LNCaP clone FGC (cell line): ENCODE data around the gene SURF4.

ENCODE experiments used
- DNase-seq: peaks from one replicate; pipeline ENCODE4 v3.0.0-alpha.2; 2011; ENCODE audit warnings: low read depth
- H3K4me3 ChIP-seq: 2 replicates; pipeline ENCODE4 v1.5.1; 2011; ENCODE audit warnings: mild to moderate bottlenecking, low read depth, low read length, control low read depth
- TF ChIP-seq, protein P1 (sequence below): IDR thresholded peaks from 2 replicates; pipeline ENCODE4 v1.5.1; 2012; ENCODE audit warnings: mild to moderate bottlenecking; ENCODE audit not compliant: control insufficient read depth, insufficient read depth; ENCODE audit errors: extremely low read depth

The SURF4 gene

DNA sequence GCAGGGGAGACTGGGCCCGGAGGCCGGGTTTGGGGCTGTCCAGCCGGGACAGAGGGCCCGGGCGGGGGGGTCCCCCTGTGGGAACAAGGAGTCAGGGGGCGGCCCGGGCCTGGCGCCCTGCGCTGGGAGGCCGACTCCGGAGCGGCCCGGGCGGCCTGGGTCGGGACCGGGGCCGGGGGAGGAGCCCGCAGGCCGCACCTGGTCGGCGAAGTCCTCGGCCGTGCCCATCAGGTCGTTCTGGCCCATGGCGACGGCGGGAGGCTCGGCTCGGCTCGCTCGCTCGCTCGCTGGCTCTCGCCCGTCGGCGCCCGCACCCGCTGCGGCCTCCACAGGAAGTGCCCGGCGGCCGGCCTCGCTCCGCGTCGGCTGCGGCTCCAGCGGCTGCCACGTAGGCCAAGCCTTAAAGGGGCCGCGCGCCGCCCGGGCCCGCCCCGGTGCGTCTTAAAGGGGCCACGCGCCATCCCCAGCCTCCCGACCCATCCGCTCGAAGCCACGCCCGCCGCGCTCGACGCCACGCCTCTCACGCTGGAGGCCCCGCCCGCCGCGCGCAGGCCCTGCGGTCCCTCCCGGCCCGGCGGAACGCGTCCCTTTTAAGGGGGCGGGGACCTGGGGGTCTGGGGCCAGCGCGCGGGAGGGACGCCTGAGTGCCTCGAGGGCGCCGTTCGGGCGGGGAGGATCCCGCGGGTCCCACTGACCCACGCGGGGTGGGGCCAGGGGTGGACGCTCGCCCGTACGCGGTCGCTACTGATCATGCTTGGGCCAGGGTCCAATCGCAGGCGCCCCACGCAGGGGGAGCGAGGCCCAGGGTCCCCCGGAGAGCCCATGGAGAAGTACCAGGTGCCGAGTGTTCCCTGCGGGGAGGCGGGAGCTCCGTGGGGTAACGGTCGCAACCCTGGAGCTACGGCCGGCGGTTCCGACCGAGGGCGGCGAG is at the start of gene SURF4, which contains the start of gene STKLD1:
Gene SURF4, minus strand, starts transcription at position 337 of the 931 bp plus-strand sequence. Its CDS starts 91 bp downstream, at position 246.
Gene STKLD1, plus strand, starts transcription at position 643 of the 931 bp plus-strand sequence. Its CDS starts 108 bp downstream, at position 751.
- peak; percentile 86 for DNase-seq
- TF ChIP-seq, protein P1, sequence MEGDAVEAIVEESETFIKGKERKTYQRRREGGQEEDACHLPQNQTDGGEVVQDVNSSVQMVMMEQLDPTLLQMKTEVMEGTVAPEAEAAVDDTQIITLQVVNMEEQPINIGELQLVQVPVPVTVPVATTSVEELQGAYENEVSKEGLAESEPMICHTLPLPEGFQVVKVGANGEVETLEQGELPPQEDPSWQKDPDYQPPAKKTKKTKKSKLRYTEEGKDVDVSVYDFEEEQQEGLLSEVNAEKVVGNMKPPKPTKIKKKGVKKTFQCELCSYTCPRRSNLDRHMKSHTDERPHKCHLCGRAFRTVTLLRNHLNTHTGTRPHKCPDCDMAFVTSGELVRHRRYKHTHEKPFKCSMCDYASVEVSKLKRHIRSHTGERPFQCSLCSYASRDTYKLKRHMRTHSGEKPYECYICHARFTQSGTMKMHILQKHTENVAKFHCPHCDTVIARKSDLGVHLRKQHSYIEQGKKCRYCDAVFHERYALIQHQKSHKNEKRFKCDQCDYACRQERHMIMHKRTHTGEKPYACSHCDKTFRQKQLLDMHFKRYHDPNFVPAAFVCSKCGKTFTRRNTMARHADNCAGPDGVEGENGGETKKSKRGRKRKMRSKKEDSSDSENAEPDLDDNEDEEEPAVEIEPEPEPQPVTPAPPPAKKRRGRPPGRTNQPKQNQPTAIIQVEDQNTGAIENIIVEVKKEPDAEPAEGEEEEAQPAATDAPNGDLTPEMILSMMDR = no peak
- peak within 1 kb of the TSS; percentile 83 for H3K4me3 ChIP-seq

DNA sequence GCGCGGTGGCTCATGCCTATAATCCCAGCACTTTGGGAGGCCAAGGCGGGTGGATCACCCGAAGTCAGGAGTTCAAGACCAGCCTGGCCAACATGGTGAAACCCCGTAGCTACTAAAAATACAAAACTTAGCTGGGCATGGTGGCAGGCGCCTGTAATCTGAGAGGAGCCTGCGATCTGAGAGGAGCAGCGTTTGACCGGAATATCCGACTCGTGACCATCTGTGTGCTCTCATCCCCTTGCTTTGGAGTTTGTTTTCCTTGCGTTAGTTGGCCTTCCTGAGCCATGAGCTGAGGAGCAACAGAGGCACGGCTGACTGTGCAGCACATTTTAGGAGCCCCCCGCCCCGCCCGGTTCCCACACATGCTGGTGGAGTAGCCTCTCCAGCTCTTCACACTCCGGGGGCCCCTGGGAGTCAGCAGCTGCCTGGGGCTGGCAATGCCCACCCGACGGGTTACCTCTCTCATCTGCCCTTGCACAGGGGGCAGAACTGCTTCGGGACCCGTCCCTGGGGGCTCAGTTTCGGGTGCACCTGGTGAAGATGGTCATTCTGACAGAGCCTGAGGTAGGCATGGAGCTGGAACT is 49.3 kb upstream of the SURF4 start:
- TF ChIP-seq, protein P1 = no peak
- no peak overlapping the region for H3K4me3 ChIP-seq
- no peak for DNase-seq

DNA sequence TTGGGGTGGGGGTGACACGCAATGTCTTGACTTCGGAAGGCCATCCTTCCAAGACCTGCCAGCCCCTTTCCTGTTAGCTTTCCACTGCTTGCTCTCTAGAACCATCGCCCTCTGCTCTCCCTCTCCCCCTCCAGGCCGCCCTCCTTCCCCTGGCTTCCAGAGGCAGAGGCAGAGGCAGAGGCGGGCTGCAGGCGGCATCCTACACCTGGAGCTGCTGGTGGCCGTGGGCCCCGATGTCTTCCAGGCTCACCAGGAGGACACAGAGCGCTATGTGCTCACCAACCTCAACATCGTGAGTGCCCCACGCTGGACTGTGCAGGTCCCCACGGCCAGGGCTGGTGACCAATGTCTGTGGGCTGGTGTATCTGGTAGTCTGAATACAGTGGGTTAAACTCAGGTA is 48.3 kb upstream of the SURF4 start:
- no peak for DNase-seq
- TF ChIP-seq, protein P1 = no peak
- no peak overlapping the region for H3K4me3 ChIP-seq

DNA sequence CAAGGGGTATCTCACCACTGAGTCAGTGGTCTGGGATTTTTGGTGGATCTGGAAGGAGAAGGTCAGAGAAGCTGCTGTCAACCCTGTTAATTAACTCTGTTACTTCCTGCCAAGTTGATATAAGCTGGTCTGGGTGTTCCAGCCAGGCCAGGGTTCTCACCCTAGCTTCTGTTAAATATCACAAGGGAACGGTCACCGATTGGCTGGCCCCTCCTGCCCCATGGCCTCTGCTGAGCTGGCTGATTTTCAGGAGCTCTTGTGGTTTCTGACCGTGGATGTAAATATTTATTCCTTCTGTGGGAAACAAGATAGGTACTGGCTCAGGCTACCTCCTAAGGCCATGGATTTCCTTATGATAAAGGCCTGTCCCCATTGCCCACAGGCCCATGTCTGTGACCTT is 47.4 kb upstream of the SURF4 start:
- peak; percentile 62 for DNase-seq
- TF ChIP-seq, protein P1 = no peak
- no peak overlapping the region for H3K4me3 ChIP-seq

DNA sequence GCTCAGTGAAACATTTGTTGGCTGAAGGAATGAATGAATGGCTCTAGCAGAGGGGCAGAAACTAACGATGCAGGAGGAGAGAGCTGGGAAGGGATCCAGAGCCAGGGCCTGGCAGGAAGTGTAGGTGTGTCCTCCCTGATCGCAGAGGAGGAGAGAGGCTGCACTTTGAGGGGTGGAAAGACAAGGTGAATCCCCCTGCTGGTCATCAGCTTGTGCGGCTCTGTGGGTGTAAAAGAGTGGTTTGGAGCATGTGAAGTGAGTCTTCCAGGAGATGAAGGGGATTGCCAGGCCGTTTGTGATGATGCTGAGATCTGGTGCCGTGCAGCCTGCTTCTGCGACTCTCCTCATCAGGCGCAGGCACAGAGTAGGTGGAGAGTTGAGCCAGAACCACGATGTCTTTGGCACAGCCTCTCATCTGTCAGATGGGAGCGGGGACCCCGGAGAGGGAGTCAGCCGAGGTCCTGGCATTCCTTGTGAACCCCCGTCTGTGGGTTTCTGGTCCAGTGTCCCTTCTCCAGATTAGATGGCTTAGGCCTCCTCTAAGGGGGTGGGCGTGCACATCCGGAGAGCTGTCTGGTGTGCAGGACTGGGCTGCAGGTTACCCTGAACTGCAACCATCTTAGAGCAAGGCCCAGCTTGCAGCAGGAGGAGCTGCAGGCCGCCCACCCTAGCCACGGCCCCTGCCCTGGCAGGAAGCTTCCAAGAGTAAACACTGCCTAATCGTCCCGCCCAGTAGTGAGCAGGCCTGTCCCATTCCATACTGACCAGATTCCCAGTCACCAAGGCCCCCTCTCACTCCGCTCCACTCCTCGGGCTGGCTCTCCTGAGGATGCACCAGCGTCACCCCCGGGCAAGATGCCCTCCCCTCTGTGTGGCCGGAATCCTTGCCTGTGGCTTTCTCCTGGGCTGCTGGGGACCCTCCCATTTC is 46.0 kb upstream of the SURF4 start, which contains the start of gene ADAMTS13:
Gene ADAMTS13, plus strand, starts transcription at position 753 of the 928 bp plus-strand sequence. Its CDS starts 77 bp downstream, at position 830.
- H3K4me3 ChIP-seq = no peak within 1 kb of the TSS
- TF ChIP-seq, protein P1 = no peak
- no peak for DNase-seq

DNA sequence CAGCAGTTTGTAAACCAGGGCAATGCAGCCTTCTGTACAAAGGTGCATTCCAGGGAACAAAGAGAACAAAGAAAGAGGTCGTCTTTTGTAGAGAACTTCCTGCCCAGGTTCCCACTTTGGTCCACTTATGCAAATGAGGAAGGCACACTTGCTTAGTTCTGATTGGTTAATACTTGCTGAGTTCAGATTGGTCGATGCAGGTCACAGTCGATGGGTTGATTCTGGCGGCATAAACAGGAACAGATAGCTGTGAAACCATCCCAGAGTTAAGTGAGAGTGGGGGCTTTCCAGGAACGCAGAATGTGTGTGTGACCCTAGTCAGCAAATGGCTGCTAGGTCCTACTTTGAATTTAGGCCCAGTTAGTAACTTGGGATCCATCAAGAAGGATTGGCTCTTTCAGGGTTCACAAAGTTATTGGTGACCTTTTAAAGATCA is 44.5 kb upstream of the SURF4 start:
- H3K4me3 ChIP-seq = no peak overlapping the region
- TF ChIP-seq, protein P1 = no peak
- DNase-seq = no peak
